Measurements from ENCODE around the gene PTGS2. TPM values are rescaled to one million over a fixed set of nuclear protein-coding genes. Genes with fewer than 3 reads are reported as not detected.

PTGS2 gene
- total RNA-seq (1 to 10 TPM in 5 of 7 donors, under 1 TPM in 2; 0.50 to 7.4 (median 2.4) TPM), polyA plus RNA-seq (1 to 10 TPM in 1 of 2 donors, under 1 TPM in 1; 0.86 to 2.4 TPM)
- long read RNA-seq, donor 1: 0 reads
- long read RNA-seq, donor 2: 0 reads
- long read RNA-seq, donor 3, full-length matches to known transcripts: 3 of 3 reads
- long read RNA-seq, donor 3, partial matches to known transcripts: 0 of 3 reads
- long read RNA-seq, donor 3, other reads (novel, unspliced or antisense): 0 of 3 reads

DNA sequence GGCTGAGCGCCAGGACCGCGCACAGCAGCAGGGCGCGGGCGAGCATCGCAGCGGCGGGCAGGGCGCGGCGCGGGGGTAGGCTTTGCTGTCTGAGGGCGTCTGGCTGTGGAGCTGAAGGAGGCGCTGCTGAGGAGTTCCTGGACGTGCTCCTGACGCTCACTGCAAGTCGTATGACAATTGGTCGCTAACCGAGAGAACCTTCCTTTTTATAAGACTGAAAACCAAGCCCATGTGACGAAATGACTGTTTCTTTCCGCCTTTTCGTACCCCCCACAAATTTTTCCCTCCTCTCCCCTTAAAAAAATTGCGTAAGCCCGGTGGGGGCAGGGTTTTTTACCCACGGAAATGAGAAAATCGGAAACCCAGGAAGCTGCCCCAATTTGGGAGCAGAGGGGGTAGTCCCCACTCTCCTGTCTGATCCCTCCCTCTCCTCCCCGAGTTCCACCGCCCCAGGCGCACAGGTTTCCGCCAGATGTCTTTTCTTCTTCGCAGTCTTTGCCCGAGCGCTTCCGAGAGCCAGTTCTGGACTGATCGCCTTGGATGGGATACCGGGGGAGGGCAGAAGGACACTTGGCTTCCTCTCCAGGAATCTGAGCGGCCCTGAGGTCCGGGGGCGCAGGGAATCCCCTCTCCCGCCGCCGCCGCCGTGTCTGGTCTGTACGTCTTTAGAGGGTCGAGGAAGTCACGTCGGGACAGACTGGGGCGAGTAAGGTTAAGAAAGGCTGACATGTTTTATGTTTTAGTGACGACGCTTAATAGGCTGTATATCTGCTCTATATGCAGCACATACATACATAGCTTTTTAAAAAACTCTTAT, at the start of gene PTGS2:
TSS of gene PTGS2 (minus strand) at position 179 of the 817 bp plus-strand sequence. CDS start at position 46, 133 bp downstream.
- peak within 1 kb of the TSS in 1 of 2 donors; percentile 66 for H3K27ac ChIP-seq
- 0 to 1% (median 0%) methylated on average over 52 of the region's 52 CpGs for WGBS, 3 donors
- no peaks in the 10 kb centered on the region for H3K9me3 ChIP-seq
- intact Hi-C loops (cut with DNase I): no loop called here
- peak within 1 kb of the TSS; percentile 60 for H3K4me3 ChIP-seq
- TF ChIP-seq EP300 (IDR thresholded peaks at IDR 0.05): peak; percentile 39
- TF ChIP-seq POLR2A (IDR thresholded peaks at IDR 0.05): peak; percentile 53
- TF ChIP-seq, protein P1, sequence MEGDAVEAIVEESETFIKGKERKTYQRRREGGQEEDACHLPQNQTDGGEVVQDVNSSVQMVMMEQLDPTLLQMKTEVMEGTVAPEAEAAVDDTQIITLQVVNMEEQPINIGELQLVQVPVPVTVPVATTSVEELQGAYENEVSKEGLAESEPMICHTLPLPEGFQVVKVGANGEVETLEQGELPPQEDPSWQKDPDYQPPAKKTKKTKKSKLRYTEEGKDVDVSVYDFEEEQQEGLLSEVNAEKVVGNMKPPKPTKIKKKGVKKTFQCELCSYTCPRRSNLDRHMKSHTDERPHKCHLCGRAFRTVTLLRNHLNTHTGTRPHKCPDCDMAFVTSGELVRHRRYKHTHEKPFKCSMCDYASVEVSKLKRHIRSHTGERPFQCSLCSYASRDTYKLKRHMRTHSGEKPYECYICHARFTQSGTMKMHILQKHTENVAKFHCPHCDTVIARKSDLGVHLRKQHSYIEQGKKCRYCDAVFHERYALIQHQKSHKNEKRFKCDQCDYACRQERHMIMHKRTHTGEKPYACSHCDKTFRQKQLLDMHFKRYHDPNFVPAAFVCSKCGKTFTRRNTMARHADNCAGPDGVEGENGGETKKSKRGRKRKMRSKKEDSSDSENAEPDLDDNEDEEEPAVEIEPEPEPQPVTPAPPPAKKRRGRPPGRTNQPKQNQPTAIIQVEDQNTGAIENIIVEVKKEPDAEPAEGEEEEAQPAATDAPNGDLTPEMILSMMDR (IDR thresholded peaks at IDR 0.05): peak in 2 of 3 donors; percentile 20 to 26
- peak; percentile 60 to 80 (median 66) for DNase-seq
- H3K4me1 ChIP-seq (ENCODE audit: insufficient read depth): peaks cover 3% of the 10 kb centered on the region
- H3K36me3 ChIP-seq: no peaks in the 10 kb centered on the region
- H3K27me3 ChIP-seq: no peaks in the 10 kb centered on the region

DNA sequence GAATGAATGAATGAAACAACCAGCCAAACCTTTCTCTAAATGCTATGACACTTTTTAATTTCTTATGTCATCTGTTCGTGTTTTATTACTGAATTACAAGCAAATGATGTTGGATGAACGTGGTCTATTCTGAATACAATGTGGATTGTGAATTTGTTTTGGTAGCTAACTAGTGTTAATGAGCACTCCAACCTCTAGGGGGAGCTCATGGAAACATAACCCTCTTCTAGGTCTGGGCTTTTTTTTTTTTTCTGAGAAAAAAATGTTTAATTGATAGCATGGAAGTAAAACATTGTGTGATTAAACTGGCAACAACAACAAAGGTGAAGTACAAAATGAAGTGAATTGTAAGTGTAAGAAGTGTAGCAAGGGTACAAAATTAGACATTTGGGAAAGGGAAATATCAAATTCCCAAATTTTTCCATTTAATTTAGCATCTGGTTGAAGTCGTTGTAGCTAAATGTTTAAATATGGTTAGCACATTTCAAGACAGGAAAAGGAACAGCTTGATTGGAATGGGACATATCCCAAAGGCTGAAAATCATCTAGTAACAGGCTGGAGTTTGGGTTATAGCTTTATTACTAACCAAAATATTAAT, 42.6 kb upstream of the PTGS2 start:
- intact Hi-C loops (cut with DNase I): no loop called here
- no peak for TF ChIP-seq POLR2A (IDR thresholded peaks at IDR 0.05)
- Histone ChIP-seq H3K9me3 (no peaks in the 10 kb centered on the region), H3K4me1 (ENCODE audit: insufficient read depth) (no peaks in the 10 kb centered on the region), H3K27ac (no peak overlapping the region), H3K4me3 (no peak overlapping the region), H3K36me3 (no peaks in the 10 kb centered on the region), H3K27me3 (no peaks in the 10 kb centered on the region)
- DNase-seq: no peak
- WGBS, 3 donors: 54 to 63% (median 63%) methylated on average over 3 of the region's 3 CpGs

DNA sequence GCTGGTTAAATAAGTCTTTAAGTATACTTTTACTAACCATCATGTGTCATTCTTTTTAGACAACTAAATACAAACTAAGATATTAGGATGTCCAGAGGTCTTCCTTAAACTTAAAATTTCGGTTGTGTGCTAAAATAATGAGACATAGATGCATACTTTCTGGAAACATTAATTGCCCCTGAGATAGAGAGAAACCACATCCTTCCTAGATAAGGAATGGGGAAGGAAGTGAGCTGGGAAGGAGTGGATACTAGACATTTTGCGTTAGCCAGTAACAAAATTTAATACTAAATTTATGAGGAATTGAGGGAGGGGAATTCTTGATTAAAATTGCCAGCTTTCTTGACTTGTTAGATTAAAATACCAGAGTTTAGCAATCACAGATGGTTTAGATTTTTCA, 37.1 kb upstream of the PTGS2 start:
- Histone ChIP-seq H3K4me3 (no peak overlapping the region), H3K36me3 (no peaks in the 10 kb centered on the region), H3K27me3 (no peaks in the 10 kb centered on the region), H3K9me3 (no peaks in the 10 kb centered on the region), H3K4me1 (ENCODE audit: insufficient read depth) (no peaks in the 10 kb centered on the region), H3K27ac (no peak overlapping the region)
- no peak for DNase-seq
- TF ChIP-seq POLR2A (IDR thresholded peaks at IDR 0.05): no peak
- TF ChIP-seq, protein P1 (IDR thresholded peaks at IDR 0.05): no peak
- no peak for TF ChIP-seq EP300 (IDR thresholded peaks at IDR 0.05)
- intact Hi-C loops (cut with DNase I): no loop called here
- WGBS, 3 donors: 10 to 20% (median 13%) methylated on average over 2 of the region's 2 CpGs

DNA sequence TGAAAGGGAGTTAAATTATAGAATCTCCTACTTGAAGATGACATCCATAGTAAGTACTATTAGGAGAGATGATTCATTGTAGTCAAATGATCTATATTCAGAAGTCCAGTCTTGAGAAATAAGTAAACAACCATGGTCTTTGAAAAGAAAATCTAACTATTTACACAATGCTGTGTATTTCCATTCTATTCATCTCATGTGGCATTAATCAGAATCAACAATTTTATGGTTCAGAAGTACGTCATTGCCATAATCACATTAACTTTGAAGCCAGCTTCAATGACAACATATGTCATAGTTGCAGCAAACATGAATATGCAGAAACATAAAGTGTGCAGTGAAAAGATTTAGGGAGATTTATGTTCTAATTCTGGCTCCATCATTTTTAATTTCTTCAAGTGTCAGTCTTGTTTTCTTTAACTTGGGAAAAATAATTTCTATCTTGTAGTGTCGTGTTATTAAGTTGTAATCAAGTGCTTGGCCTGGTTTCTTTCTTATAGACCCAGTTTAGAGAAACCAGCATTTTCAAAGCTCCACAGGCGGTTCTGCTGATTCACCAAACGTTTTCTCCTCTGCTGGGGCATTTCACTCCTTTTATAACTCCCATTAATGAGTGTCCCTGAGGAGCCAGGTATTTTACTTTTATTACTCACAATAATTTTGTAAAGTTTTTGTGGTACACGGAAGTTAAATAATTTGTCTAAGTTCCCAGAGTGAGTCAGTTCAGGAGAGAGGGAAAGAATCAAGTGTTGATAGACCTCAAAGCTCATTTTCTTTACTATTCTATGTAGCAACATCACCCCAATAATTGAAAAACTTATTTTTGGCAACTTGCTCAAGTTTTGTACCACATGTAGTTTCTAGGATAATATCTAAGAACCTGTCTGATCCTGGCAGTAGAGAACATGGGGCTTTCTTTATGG, 35.9 kb upstream of the PTGS2 start:
- DNase-seq: no peak
- Histone ChIP-seq H3K27me3 (no peaks in the 10 kb centered on the region), H3K4me3 (no peak overlapping the region), H3K27ac (no peak overlapping the region), H3K9me3 (no peaks in the 10 kb centered on the region), H3K4me1 (ENCODE audit: insufficient read depth) (no peaks in the 10 kb centered on the region), H3K36me3 (no peaks in the 10 kb centered on the region)
- 70 to 73% (median 71%) methylated on average over 5 of the region's 5 CpGs for WGBS, 3 donors
- intact Hi-C loops (cut with DNase I): no loop called here
- TF ChIP-seq POLR2A (IDR thresholded peaks at IDR 0.05) (no peak), EP300 (IDR thresholded peaks at IDR 0.05) (no peak)
- TF ChIP-seq, protein P1 (IDR thresholded peaks at IDR 0.05): no peak

Measured in ovary (tissue), 10 donors.